GM18870 (cell line): ENCODE measurements around the gene RTN4IP1.
"Not testable (repeated sequence)": the region's sequence is repeated elsewhere in the genome, so short reads cannot be mapped to it uniquely, and the experiment has no call there.

Experiments used
- ATAC-seq: cut with Tn5 transposase; IDR thresholded peaks from one replicate; pipeline ENCODE4 v1.9.1; 2021; ENCODE audit warnings: moderate library complexity; ENCODE audit not compliant: unreplicated experiment

Gene RTN4IP1

GRCh38 chr6:106628658-106629102 lies 618 bp downstream of the RTN4IP1 start:
- peak; percentile 20 for ATAC-seq

DNA sequence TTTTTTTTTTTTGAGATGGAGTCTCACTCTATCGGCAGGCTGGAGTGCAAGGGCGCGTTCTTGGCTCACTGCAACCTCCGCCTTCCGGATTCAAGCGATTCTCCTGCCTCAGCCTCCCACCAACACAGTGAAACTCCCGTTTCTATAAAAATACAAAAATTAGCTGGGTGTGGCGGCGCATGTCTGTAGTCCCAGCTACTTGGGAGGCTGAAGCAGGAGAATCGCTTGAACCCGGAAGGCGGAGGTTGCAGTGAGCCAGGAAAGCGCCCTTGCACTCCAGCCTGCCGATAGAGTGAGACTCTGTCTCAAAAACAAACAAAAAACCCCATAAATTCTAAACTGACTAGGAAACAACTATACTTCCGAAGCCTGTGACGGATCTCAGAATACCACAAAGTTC lies 1.5 kb downstream of the RTN4IP1 start:
- not testable (repeated sequence) for ATAC-seq

- ATAC-seq, result no peak
Measured at GRCh38 chr6:106626485-106626884, 2.8 kb downstream of the RTN4IP1 start.

DNA sequence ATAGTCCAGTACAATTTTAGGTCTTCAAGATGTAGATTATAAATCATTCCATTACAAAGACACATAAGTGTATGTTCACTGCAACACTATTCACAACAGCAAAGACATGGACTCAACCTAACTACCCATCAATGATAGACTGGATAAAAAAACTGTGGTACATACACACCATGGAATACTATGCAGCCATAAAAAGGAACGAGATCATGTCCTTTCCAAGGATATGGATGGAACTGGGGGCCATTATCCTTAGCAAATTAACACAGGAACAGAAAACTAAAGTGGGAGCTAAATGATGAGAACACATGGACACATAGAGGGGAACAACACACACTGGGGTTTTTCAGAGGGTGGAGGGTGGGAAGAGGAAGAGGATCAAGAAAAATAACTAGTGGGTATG lies 6.3 kb downstream of the RTN4IP1 start:
- ATAC-seq, result no peak

DNA sequence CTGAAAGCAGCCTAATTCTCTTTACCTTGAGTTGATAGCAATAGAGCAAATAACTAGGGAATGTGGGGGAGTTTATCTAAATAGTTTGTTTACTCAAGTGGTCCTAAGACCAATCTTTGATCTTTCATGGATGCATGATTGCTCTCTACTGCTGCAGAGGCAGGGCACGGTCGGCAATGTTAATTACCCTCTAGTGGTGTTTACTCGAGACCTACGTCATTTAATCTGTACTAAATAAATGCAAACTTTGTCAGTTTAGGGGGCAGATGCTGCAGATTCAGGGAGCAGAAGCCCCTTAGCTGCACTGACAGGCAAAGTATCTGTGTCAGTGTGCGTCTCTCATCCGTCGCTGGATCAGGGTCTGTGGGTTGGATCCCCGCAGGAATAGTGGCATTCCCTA lies 6.9 kb downstream of the RTN4IP1 start:
- no peak for ATAC-seq

DNA sequence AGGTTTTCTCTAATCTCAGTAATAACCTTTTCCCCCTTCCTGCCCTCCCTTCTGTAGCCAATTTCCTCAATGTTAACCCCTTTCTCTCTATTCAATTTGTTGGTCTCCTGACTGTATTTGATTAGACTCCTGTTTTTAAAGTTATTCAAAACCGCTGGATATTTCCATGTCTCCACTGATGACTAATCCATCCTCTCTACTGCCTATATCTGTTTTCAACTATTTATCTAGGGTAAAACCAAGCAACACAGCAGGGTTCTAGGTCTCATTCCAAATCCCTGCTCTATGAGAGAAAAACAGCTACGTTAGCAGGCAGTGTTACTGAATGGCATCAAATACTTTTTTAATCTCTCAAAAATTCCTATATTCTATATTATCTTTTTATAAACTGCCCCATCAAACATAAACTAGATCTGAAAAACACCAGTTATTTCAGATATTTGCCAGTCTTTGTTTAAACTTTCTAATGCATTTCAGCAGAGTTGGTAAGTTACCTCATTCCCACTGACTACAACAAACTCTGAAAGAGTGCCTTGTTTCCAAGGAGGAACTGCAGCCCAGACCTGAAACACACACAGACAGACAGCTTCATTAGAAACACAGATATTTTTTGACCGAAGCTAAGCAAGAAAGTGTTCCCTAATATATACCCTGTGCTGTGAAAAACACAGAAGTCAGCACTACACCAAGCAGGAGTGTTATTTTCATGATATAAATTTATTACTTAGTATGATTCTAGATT lies 8.2 kb downstream of the RTN4IP1 start:
- no peak for ATAC-seq

DNA sequence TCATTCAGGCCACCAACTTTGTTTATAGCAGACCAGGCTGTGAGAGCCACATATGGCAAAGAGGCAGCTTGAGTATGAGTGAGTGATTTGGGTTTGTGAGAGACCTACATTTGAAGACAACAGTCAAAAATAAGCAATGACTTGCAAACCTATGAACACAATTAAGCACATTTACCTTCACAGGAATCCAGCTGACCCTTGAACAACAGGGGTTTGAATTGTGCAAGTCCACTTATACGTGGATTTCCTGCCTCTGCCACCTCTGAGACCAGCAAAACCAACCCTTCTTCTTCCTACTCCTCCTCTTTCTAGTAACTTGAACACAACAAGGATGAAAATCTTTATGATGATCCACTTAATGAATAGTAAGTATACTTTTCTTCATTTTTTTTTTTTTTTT lies 10.1 kb downstream of the RTN4IP1 start:
- no peak for ATAC-seq

- ATAC-seq, result no peak
Measured at GRCh38 chr6:106618324-106618723, 11.0 kb downstream of the RTN4IP1 start.

- no peak for ATAC-seq
Measured at GRCh38 chr6:106617857-106618256, 11.4 kb downstream of the RTN4IP1 start.

DNA sequence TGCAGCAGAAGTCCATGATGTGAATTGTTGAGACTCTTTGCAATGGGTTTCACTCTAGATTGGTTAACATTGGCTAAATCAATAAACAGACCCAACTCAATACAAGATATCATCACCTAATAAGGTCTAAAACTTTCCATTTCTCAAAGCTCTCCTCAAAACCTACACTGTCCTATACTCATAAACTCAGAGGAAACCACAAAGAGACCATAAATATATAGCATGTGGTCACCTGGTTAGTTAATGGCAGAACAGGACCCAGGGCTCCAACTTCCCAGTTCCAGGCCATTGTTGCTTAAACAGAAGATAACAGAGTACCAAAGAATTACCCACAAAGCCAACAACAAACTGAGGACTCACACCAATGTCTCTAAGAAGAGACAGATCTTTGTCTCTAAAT lies 12.0 kb downstream of the RTN4IP1 start:
- ATAC-seq, result peak; percentile 74

- ATAC-seq, result no peak
Measured at GRCh38 chr6:106614592-106615257, 14.6 kb downstream of the RTN4IP1 start.

- ATAC-seq, result no peak
Measured at GRCh38 chr6:106614166-106614565, 15.1 kb downstream of the RTN4IP1 start.

DNA sequence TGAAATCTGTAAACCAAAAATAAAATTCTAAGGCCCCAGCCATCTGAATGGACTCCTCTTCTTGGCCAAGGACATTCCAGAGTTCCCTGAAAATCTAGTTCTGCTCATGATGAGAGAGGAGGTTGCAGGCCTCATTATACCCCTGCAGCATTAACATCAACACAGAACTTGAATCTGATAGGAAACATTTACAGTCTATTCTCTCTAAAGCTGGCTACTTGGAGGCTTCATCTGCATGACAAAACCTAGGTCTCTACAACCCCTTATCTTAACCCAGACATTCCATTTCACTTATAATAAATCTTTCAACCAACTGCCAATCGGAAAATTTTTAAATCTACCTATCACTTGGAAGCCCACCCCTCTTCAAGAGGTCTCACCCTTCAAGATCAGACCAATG lies 15.7 kb downstream of the RTN4IP1 start:
- no peak for ATAC-seq

DNA sequence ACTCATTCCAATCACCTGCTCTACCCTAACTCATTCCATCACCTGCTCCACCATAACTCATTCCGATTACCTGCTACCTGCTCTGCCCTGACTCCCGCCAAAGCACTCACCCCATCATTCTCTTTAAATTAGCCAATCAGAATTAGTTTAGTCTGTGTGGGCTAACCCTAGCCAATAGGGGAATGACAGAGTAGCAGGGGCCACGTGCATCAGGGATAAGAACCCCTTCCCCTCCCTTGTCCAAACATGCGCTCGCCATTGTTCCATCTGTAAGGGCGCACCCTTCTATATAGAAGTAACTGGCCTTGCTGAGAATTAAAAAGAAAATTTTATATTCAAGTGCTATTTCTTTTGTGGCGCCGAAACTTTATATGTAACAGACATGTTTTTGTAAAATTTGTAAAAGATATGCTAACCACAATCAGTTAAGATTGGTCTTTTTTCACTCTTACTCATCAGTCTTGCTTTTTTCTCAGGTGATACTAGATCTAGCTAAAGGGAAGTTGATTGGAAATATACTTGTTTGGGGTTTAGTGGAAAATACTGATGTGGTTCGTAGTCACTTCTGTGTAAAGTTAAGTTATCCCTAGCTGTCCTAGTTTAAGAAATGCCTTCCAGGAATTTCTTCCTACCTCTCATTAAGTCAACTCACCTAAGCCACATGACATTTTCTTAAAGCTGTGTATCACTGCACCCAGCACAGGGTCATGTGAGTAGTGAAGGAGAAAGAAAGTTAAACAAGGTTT lies 16.5 kb downstream of the RTN4IP1 start:
- ATAC-seq, result no peak

DNA sequence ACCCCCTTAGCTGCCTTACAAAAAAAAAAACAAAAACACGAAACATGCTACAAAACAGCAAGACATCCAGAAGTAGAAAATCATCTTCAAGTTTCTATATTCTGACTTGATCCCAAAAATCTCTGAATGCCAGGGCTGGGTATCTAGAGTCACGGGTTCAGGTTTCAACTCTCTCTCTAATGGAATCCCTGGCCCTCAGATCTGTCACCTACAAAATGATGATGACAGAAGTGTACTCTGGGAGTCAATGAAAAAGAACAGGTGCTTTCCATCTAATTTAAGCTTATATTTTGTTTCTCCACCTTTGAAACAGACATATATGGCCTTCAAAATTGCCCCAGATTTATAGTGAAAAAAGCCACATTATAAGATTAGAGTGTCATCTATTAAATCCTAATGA lies 18.3 kb downstream of the RTN4IP1 start:
- ATAC-seq, result no peak

GRCh38 chr6:106609699-106610098 lies 19.6 kb downstream of the RTN4IP1 start:
- ATAC-seq, result no peak

DNA sequence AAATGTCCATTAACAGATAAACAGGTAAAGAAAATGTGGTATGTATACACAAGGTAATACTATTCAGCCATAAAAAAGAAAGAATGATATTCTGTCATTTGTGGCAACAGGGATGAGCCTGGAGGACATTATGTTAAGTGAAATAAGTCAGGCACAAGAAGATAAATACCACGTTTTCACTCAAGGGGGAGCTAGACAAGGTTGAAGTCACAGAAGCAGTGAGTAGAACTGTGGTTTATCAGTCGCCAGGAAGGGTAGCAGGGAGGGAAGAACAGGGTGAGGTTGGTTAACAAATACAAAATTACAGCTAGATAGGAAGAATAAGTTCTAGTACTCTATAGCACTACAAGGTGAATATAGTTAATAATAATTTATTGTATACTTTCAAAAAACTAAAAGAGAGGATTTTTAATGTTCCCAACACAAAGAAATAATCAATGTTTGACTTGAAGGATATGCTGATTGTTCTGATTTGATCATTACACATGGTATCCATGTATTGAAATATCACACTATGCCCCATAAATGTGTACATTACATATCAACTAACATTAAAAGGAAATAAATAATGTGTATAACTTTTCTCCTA lies 21.1 kb downstream of the RTN4IP1 start:
- peak; percentile 64 for ATAC-seq

DNA sequence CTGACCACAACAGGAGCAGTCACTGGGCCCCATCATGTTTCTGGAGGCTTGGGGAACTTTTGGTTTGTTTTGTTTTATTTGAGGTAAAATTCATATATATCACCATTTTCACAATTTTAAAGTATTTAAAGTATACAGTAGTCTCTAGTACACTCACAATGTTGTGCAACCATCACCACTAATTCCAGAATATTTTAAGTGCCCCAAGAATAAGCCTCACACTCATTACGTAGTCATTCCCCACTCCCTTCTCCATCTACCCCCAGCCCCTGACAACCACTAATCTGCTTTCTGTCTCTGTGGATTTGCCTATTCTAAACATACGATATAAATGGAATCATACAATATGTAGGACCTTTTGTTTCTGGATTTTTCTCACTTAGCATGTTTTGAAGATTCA lies 29.0 kb downstream of the RTN4IP1 start:
- ATAC-seq, result no peak

GRCh38 chr6:106599440-106599839 lies 29.9 kb downstream of the RTN4IP1 start:
- ATAC-seq, result no peak

DNA sequence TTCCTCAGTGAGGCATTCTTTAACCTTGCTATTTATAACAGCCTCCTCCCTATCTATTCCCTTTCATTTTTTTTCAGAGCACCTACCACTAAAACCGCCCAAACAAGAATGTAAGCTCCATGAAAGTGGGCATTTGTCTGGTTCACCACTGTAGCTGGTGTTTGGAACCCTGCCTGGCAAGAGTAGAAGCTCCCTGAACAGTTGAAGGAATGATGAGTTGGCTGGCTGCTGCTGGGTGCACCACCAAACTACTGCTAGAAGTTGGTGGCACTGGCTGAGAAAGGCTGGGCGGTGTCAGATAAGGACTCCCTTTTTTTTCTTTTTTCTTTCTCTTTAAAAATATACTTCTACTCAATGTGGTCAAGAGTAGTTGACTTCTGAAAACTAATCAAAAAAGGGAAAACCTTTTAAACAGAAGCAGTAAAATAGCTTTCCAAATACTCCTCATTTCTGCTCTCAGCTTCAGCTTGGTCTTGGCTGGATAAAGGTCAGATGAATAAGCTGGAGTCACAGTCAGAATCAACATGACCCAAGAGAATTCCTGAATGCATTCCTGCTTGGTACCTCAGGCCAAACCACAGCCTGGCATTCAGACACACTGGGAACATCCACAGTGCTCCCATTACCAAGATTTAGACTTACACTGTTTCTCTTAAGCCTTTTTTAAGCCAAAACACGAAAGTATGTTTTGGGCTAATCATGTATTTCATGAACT lies 38.0 kb downstream of the RTN4IP1 start:
- no peak for ATAC-seq

- ATAC-seq, result not testable (repeated sequence)
Measured at GRCh38 chr6:106588937-106589336, 40.4 kb downstream of the RTN4IP1 start.
